ENCODE measurements around the gene NADSYN1.
"Not testable (repeated sequence)": the region's sequence is repeated elsewhere in the genome, so short reads cannot be mapped to it uniquely, and the experiment has no call there.

Gene NADSYN1

GRCh38 chr11:71453037-71453917, at the start of gene NADSYN1:
Gene NADSYN1, plus strand, starts transcription at chr11:71453203. Its CDS starts 94 bp downstream, at chr11:71453297.
- Histone ChIP-seq H3K27ac (ENCODE audit: low read depth, low read length) (peak within 1 kb of the TSS; percentile 63), H3K27me3 (ENCODE audit: control insufficient read depth, insufficient read depth, low read length) (no peaks in the 10 kb centered on the region), H3K4me1 (ENCODE audit: control insufficient read depth, insufficient read depth, low read length) (peaks cover 3% of the 10 kb centered on the region), H3K4me3 (ENCODE audit: low read length) (peak within 1 kb of the TSS; percentile 91), H3K36me3 (ENCODE audit: control insufficient read depth, insufficient read depth, low read length) (peaks cover 14% of the 10 kb centered on the region), H3K9ac (ENCODE audit: low read length) (peak within 1 kb of the TSS; percentile 74)

- no peak overlapping the region for H3K4me3 ChIP-seq (ENCODE audit: low read length)
- H3K9ac ChIP-seq (ENCODE audit: low read length), result no peak overlapping the region
- H3K27ac ChIP-seq (ENCODE audit: low read depth, low read length), result no peak overlapping the region
- H3K27me3 ChIP-seq (ENCODE audit: control insufficient read depth, insufficient read depth, low read length), result no peaks in the 10 kb centered on the region
- H3K4me1 ChIP-seq (ENCODE audit: control insufficient read depth, insufficient read depth, low read length), result no peaks in the 10 kb centered on the region
- H3K36me3 ChIP-seq (ENCODE audit: control insufficient read depth, insufficient read depth, low read length), result no peaks in the 10 kb centered on the region
Observed at GRCh38 chr11:71404209-71404608, 48.8 kb upstream of the NADSYN1 start.

GRCh38 chr11:71406681-71407080, 46.3 kb upstream of the NADSYN1 start:
- Histone ChIP-seq H3K27me3 (ENCODE audit: control insufficient read depth, insufficient read depth, low read length) (no peaks in the 10 kb centered on the region), H3K4me1 (ENCODE audit: control insufficient read depth, insufficient read depth, low read length) (no peaks in the 10 kb centered on the region), H3K4me3 (ENCODE audit: low read length) (no peak overlapping the region), H3K36me3 (ENCODE audit: control insufficient read depth, insufficient read depth, low read length) (no peaks in the 10 kb centered on the region), H3K9ac (ENCODE audit: low read length) (no peak overlapping the region), H3K27ac (ENCODE audit: low read depth, low read length) (no peak overlapping the region)

GRCh38 chr11:71407356-71407755, 45.6 kb upstream of the NADSYN1 start:
- no peaks in the 10 kb centered on the region for H3K4me1 ChIP-seq (ENCODE audit: control insufficient read depth, insufficient read depth, low read length)
- H3K9ac ChIP-seq (ENCODE audit: low read length), result no peak overlapping the region
- no peaks in the 10 kb centered on the region for H3K36me3 ChIP-seq (ENCODE audit: control insufficient read depth, insufficient read depth, low read length)
- H3K27ac ChIP-seq (ENCODE audit: low read depth, low read length), result no peak overlapping the region
- H3K4me3 ChIP-seq (ENCODE audit: low read length), result no peak overlapping the region
- H3K27me3 ChIP-seq (ENCODE audit: control insufficient read depth, insufficient read depth, low read length), result no peaks in the 10 kb centered on the region

GRCh38 chr11:71408826-71409225, 44.2 kb upstream of the NADSYN1 start:
- H3K9ac ChIP-seq (ENCODE audit: low read length), result no peak overlapping the region
- no peaks in the 10 kb centered on the region for H3K36me3 ChIP-seq (ENCODE audit: control insufficient read depth, insufficient read depth, low read length)
- no peak overlapping the region for H3K4me3 ChIP-seq (ENCODE audit: low read length)
- H3K27ac ChIP-seq (ENCODE audit: low read depth, low read length), result no peak overlapping the region
- H3K4me1 ChIP-seq (ENCODE audit: control insufficient read depth, insufficient read depth, low read length), result no peaks in the 10 kb centered on the region
- no peaks in the 10 kb centered on the region for H3K27me3 ChIP-seq (ENCODE audit: control insufficient read depth, insufficient read depth, low read length)

GRCh38 chr11:71410363-71410966, 42.5 kb upstream of the NADSYN1 start:
- Histone ChIP-seq H3K4me1 (ENCODE audit: control insufficient read depth, insufficient read depth, low read length) (no peaks in the 10 kb centered on the region), H3K4me3 (ENCODE audit: low read length) (no peak overlapping the region), H3K9ac (ENCODE audit: low read length) (no peak overlapping the region), H3K27ac (ENCODE audit: low read depth, low read length) (no peak overlapping the region), H3K36me3 (ENCODE audit: control insufficient read depth, insufficient read depth, low read length) (no peaks in the 10 kb centered on the region), H3K27me3 (ENCODE audit: control insufficient read depth, insufficient read depth, low read length) (no peaks in the 10 kb centered on the region)

GRCh38 chr11:71414645-71415044, 38.4 kb upstream of the NADSYN1 start:
- no peaks in the 10 kb centered on the region for H3K36me3 ChIP-seq (ENCODE audit: control insufficient read depth, insufficient read depth, low read length)
- H3K4me1 ChIP-seq (ENCODE audit: control insufficient read depth, insufficient read depth, low read length), result no peaks in the 10 kb centered on the region
- no peak overlapping the region for H3K4me3 ChIP-seq (ENCODE audit: low read length)
- no peak overlapping the region for H3K9ac ChIP-seq (ENCODE audit: low read length)
- no peak overlapping the region for H3K27ac ChIP-seq (ENCODE audit: low read depth, low read length)
- H3K27me3 ChIP-seq (ENCODE audit: control insufficient read depth, insufficient read depth, low read length), result no peaks in the 10 kb centered on the region

- Histone ChIP-seq H3K4me3 (ENCODE audit: low read length) (no peak overlapping the region), H3K27ac (ENCODE audit: low read depth, low read length) (no peak overlapping the region), H3K27me3 (ENCODE audit: control insufficient read depth, insufficient read depth, low read length) (no peaks in the 10 kb centered on the region), H3K36me3 (ENCODE audit: control insufficient read depth, insufficient read depth, low read length) (no peaks in the 10 kb centered on the region), H3K9ac (ENCODE audit: low read length) (no peak overlapping the region), H3K4me1 (ENCODE audit: control insufficient read depth, insufficient read depth, low read length) (no peaks in the 10 kb centered on the region)
Observed at GRCh38 chr11:71418643-71419042, 34.4 kb upstream of the NADSYN1 start.

GRCh38 chr11:71420455-71421241, 32.4 kb upstream of the NADSYN1 start:
- Histone ChIP-seq H3K36me3 (ENCODE audit: control insufficient read depth, insufficient read depth, low read length) (no peaks in the 10 kb centered on the region), H3K9ac (ENCODE audit: low read length) (no peak overlapping the region), H3K27ac (ENCODE audit: low read depth, low read length) (no peak overlapping the region), H3K4me3 (ENCODE audit: low read length) (no peak overlapping the region), H3K4me1 (ENCODE audit: control insufficient read depth, insufficient read depth, low read length) (no peaks in the 10 kb centered on the region), H3K27me3 (ENCODE audit: control insufficient read depth, insufficient read depth, low read length) (no peaks in the 10 kb centered on the region)

- Histone ChIP-seq H3K27me3 (ENCODE audit: control insufficient read depth, insufficient read depth, low read length) (no peaks in the 10 kb centered on the region), H3K36me3 (ENCODE audit: control insufficient read depth, insufficient read depth, low read length) (no peaks in the 10 kb centered on the region), H3K4me1 (ENCODE audit: control insufficient read depth, insufficient read depth, low read length) (no peaks in the 10 kb centered on the region), H3K4me3 (ENCODE audit: low read length) (no peak overlapping the region), H3K27ac (ENCODE audit: low read depth, low read length) (no peak overlapping the region), H3K9ac (ENCODE audit: low read length) (no peak overlapping the region)
Observed at GRCh38 chr11:71421392-71421950, 31.5 kb upstream of the NADSYN1 start.

GRCh38 chr11:71422318-71422717, 30.7 kb upstream of the NADSYN1 start:
- not testable (repeated sequence) for H3K27me3 ChIP-seq (ENCODE audit: control insufficient read depth, insufficient read depth, low read length); H3K9ac ChIP-seq (ENCODE audit: low read length); H3K27ac ChIP-seq (ENCODE audit: low read depth, low read length); H3K4me1 ChIP-seq (ENCODE audit: control insufficient read depth, insufficient read depth, low read length); H3K4me3 ChIP-seq (ENCODE audit: low read length); H3K36me3 ChIP-seq (ENCODE audit: control insufficient read depth, insufficient read depth, low read length)

- no peaks in the 10 kb centered on the region for H3K27me3 ChIP-seq (ENCODE audit: control insufficient read depth, insufficient read depth, low read length)
- no peak overlapping the region for H3K9ac ChIP-seq (ENCODE audit: low read length)
- H3K4me3 ChIP-seq (ENCODE audit: low read length), result no peak overlapping the region
- H3K4me1 ChIP-seq (ENCODE audit: control insufficient read depth, insufficient read depth, low read length), result no peaks in the 10 kb centered on the region
- H3K36me3 ChIP-seq (ENCODE audit: control insufficient read depth, insufficient read depth, low read length), result no peaks in the 10 kb centered on the region
- no peak overlapping the region for H3K27ac ChIP-seq (ENCODE audit: low read depth, low read length)
Observed at GRCh38 chr11:71423181-71423790, 29.7 kb upstream of the NADSYN1 start.

All from rectal smooth muscle tissue (tissue), 1 donor.